Subcutaneous abdominal adipose tissue (tissue), 5 donors: ENCODE measurements around the gene CEP20.

Experiments used
- H3K27ac ChIP-seq: one replicate; pipeline ENCODE4 v1.7.0; 2013; ENCODE audit warnings: low read depth, mild to moderate bottlenecking, inconsistent platforms, low read length, moderate library complexity
- H3K27me3 ChIP-seq, 5 donors: one replicate each; pipeline ENCODE4 v1.7.0; 2013; ENCODE audit warnings: low read length in 5 of 5, inconsistent platforms in 1 of 5; ENCODE audit not compliant: control insufficient read depth in 5 of 5, insufficient read depth in 4 of 5
- H3K36me3 ChIP-seq, 5 donors: one replicate each; pipeline ENCODE4 v1.7.0; 2013; ENCODE audit warnings: low read length in 5 of 5; ENCODE audit not compliant: control insufficient read depth in 5 of 5, insufficient read depth in 5 of 5
- H3K4me1 ChIP-seq, 5 donors: one replicate each; pipeline ENCODE4 v1.7.0; 2013; ENCODE audit warnings: low read length in 5 of 5, mild to moderate bottlenecking in 3 of 5, moderate library complexity in 1 of 5; ENCODE audit not compliant: control insufficient read depth in 5 of 5, insufficient read depth in 5 of 5
- H3K4me3 ChIP-seq, 5 donors: one replicate each; pipeline ENCODE4 v1.7.0; 2013; ENCODE audit warnings: low read length in 5 of 5, low read depth in 1 of 5
- H3K9ac ChIP-seq, 5 donors: one replicate each; pipeline ENCODE4 v1.7.0; 2013; ENCODE audit warnings: low read length in 5 of 5, mild to moderate bottlenecking in 4 of 5, moderate library complexity in 3 of 5
- H3K9me3 ChIP-seq, 5 donors: one replicate each; pipeline ENCODE4 v1.7.0; 2013; ENCODE audit warnings: low read length in 5 of 5; ENCODE audit not compliant: control insufficient read depth in 5 of 5
- donor health status: healthy.
- donor health status: healthy.
- donor health status: healthy.
- donor health status: healthy.
- donor health status: healthy.

The CEP20 gene

GRCh38 chr16:15916323-15916722, 27.9 kb upstream of the CEP20 start:
- H3K27me3 ChIP-seq: no peaks in the 10 kb centered on the region
- no peak overlapping the region for H3K9ac ChIP-seq
- no peaks in the 10 kb centered on the region for H3K9me3 ChIP-seq
- H3K4me3 ChIP-seq: no peak overlapping the region
- no peaks in the 10 kb centered on the region for H3K36me3 ChIP-seq
- no peak overlapping the region for H3K27ac ChIP-seq
- no peaks in the 10 kb centered on the region for H3K4me1 ChIP-seq

- H3K9me3 ChIP-seq: no peaks in the 10 kb centered on the region
- H3K4me3 ChIP-seq: no peak overlapping the region
- no peaks in the 10 kb centered on the region for H3K4me1 ChIP-seq
- no peak overlapping the region for H3K27ac ChIP-seq
- H3K27me3 ChIP-seq: no peaks in the 10 kb centered on the region
- H3K9ac ChIP-seq: no peak overlapping the region
- H3K36me3 ChIP-seq: no peaks in the 10 kb centered on the region
These were observed 27.2 kb upstream of the CEP20 start for GRCh38 chr16:15915555-15916081.

GRCh38 chr16:15913046-15913698, 24.8 kb upstream of the CEP20 start:
- Histone ChIP-seq H3K4me1 (no peaks in the 10 kb centered on the region), H3K4me3 (no peak overlapping the region), H3K27ac (no peak overlapping the region), H3K27me3 (no peaks in the 10 kb centered on the region), H3K9me3 (no peaks in the 10 kb centered on the region), H3K36me3 (no peaks in the 10 kb centered on the region), H3K9ac (no peak overlapping the region)

GRCh38 chr16:15911198-15911597, 22.8 kb upstream of the CEP20 start:
- H3K27ac ChIP-seq: no peak overlapping the region
- H3K36me3 ChIP-seq: no peaks in the 10 kb centered on the region

GRCh38 chr16:15907863-15908478, 19.6 kb upstream of the CEP20 start:
- Histone ChIP-seq H3K9me3 (peaks cover 0 to 4% (median 4%) of the 10 kb centered on the region in 5 donors), H3K4me3 (no peak overlapping the region), H3K9ac (no peak overlapping the region), H3K27ac (no peak overlapping the region), H3K4me1 (no peaks in the 10 kb centered on the region), H3K27me3 (no peaks in the 10 kb centered on the region), H3K36me3 (no peaks in the 10 kb centered on the region)

More at GRCh38 chr16:15911198-15911597, 22.8 kb upstream of the CEP20 start:
- Histone ChIP-seq H3K4me1 (no peaks in the 10 kb centered on the region), H3K27me3 (no peaks in the 10 kb centered on the region), H3K9ac (no peak overlapping the region), H3K9me3 (peaks cover 0 to 4% (median 2%) of the 10 kb centered on the region in 5 donors), H3K4me3 (no peak overlapping the region)

GRCh38 chr16:15906439-15906838, 18.0 kb upstream of the CEP20 start:
- Histone ChIP-seq H3K27ac (no peak overlapping the region), H3K9ac (no peak overlapping the region), H3K4me1 (no peaks in the 10 kb centered on the region), H3K9me3 (peaks cover 0 to 4% (median 4%) of the 10 kb centered on the region in 5 donors), H3K36me3 (no peaks in the 10 kb centered on the region), H3K4me3 (no peak overlapping the region), H3K27me3 (no peaks in the 10 kb centered on the region)

GRCh38 chr16:15903960-15904359, 15.6 kb upstream of the CEP20 start:
- Histone ChIP-seq H3K9me3 (peaks cover 0 to 4% (median 4%) of the 10 kb centered on the region in 5 donors), H3K4me3 (no peak overlapping the region), H3K36me3 (no peaks in the 10 kb centered on the region), H3K4me1 (no peaks in the 10 kb centered on the region), H3K27me3 (no peaks in the 10 kb centered on the region), H3K9ac (no peak overlapping the region), H3K27ac (no peak overlapping the region)

- Histone ChIP-seq H3K9me3 (no peaks in the 10 kb centered on the region), H3K27me3 (no peaks in the 10 kb centered on the region), H3K27ac (no peak overlapping the region), H3K4me1 (no peaks in the 10 kb centered on the region), H3K4me3 (no peak overlapping the region), H3K36me3 (no peaks in the 10 kb centered on the region), H3K9ac (no peak overlapping the region)
These were observed 12.6 kb upstream of the CEP20 start for GRCh38 chr16:15900901-15901500.

GRCh38 chr16:15900357-15900756, 12.0 kb upstream of the CEP20 start:
- H3K27me3 ChIP-seq: no peaks in the 10 kb centered on the region
- H3K9ac ChIP-seq: no peak overlapping the region
- H3K9me3 ChIP-seq: no peaks in the 10 kb centered on the region
- H3K27ac ChIP-seq: no peak overlapping the region
- H3K36me3 ChIP-seq: no peaks in the 10 kb centered on the region
- no peak overlapping the region for H3K4me3 ChIP-seq
- no peaks in the 10 kb centered on the region for H3K4me1 ChIP-seq

- H3K27ac ChIP-seq: no peak overlapping the region
These were observed 11.2 kb upstream of the CEP20 start for GRCh38 chr16:15899538-15900100.

More at GRCh38 chr16:15899538-15900100, 11.2 kb upstream of the CEP20 start:
- Histone ChIP-seq H3K4me3 (no peak overlapping the region), H3K9me3 (no peaks in the 10 kb centered on the region), H3K4me1 (no peaks in the 10 kb centered on the region), H3K36me3 (no peaks in the 10 kb centered on the region), H3K9ac (no peak overlapping the region), H3K27me3 (no peaks in the 10 kb centered on the region)
